Measurements from ENCODE around the gene PTPRO. TPM values are rescaled to one million over a fixed set of nuclear protein-coding genes. Genes with fewer than 3 reads are reported as not detected.

PTPRO gene
- polyA plus RNA-seq, 1 experiment: 0.23 TPM

DNA sequence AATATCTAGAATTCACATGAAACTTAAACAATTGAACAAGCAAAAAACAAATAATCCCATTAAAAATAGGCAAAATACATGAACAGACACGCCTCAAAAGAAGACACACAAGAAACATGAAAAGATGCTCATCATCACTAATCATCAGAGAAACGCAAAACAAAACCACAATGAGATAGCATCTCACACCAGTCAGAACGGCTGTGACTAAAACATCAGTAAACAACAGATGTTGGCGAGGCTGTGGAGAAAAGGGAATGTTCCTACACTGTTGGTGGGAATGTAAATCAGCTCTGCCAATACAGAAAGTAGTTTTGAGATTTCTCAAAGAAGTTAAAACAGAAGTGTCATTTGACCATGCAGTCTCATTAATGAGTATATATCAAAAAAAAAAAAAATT lies 121.3 kb downstream of the PTPRO start:
- DNase-seq (ENCODE audit: low read depth): no peak
- no peaks in the 10 kb centered on the region for H3K27me3 ChIP-seq (ENCODE audit: control insufficient read depth, insufficient read depth, low read length)
- H3K36me3 ChIP-seq (ENCODE audit: control insufficient read depth, insufficient read depth, low read length): no peaks in the 10 kb centered on the region
- ChIA-PET POLR2A (no interaction called here), CTCF (no interaction called here)
- TF ChIP-seq CTCF (IDR thresholded peaks at IDR 0.05; ENCODE audit: insufficient read depth, low read depth, low read length): no peak
- no peak overlapping the region for H3K4me3 ChIP-seq (ENCODE audit: low read depth, low read length)

DNA sequence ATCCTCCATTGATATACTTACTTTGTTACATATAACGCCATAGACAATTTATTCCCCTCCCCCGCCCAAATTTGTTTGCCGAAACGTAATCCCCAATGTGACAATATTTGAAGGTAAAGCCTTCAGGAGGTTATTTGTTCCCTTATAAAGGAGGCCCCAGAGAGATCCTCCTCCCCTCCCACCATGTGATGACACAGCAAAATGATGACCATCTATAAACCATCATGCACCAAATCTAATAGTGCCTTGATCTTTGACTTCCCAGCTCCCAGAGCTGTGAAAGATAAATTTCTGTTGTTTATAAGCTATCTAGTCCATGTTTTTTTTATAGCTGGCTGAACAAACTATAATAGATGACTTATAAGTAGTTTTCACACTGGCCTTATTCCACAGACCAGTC lies 122.2 kb downstream of the PTPRO start:
- ChIA-PET POLR2A (no interaction called here), CTCF (no interaction called here)
- no peaks in the 10 kb centered on the region for H3K27me3 ChIP-seq (ENCODE audit: control insufficient read depth, insufficient read depth, low read length)
- no peak overlapping the region for H3K4me3 ChIP-seq (ENCODE audit: low read depth, low read length)
- no peak for DNase-seq (ENCODE audit: low read depth)
- TF ChIP-seq CTCF (IDR thresholded peaks at IDR 0.05; ENCODE audit: insufficient read depth, low read depth, low read length): no peak
- no peaks in the 10 kb centered on the region for H3K36me3 ChIP-seq (ENCODE audit: control insufficient read depth, insufficient read depth, low read length)

DNA sequence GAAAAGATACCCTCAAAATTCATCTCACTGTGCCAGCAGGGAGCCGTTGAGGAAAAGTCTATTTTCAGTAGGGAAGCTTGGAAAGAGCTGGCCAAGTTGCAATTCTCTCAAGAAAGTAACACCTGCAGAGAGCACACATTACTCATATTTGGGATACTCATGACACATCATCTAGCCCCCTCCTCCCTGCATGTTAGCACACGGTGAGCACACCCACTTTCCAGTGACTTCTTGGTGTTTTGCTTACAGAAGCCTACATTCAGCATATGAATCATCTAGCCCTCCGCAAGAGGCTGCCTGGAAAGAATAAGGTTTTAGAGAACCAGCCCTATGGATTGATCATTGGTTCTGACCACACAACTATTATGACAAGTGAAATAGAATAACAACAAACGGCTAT lies 124.5 kb downstream of the PTPRO start:
- no peak for DNase-seq (ENCODE audit: low read depth)
- Histone ChIP-seq H3K4me3 (ENCODE audit: low read depth, low read length) (no peak overlapping the region), H3K27me3 (ENCODE audit: control insufficient read depth, insufficient read depth, low read length) (no peaks in the 10 kb centered on the region), H3K36me3 (ENCODE audit: control insufficient read depth, insufficient read depth, low read length) (no peaks in the 10 kb centered on the region)
- ChIA-PET POLR2A (no interaction called here), CTCF (no interaction called here)
- TF ChIP-seq CTCF (IDR thresholded peaks at IDR 0.05; ENCODE audit: insufficient read depth, low read depth, low read length): no peak

DNA sequence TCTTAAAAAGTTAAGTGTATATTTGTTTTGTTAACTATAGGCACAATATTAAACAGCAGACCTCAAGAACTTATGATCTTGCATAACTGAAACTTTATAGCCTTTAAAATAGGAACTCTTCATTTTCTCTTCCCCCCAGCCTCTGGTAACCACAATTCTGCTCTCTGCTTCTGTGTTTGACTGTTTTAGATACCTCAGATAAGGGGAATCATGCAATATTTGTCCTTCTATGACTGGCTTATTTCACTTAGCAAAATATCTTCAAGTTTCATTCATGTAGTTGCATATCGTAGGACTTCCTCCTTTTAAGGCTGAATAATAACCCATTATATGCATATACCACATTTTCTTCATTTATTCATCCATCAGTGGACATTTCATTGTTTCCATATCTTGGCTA lies 131.3 kb downstream of the PTPRO start:
- Histone ChIP-seq H3K27me3 (ENCODE audit: control insufficient read depth, insufficient read depth, low read length) (no peaks in the 10 kb centered on the region), H3K4me3 (ENCODE audit: low read depth, low read length) (no peak overlapping the region), H3K36me3 (ENCODE audit: control insufficient read depth, insufficient read depth, low read length) (no peaks in the 10 kb centered on the region)
- ChIA-PET CTCF (no interaction called here), POLR2A (no interaction called here)
- no peak for TF ChIP-seq CTCF (IDR thresholded peaks at IDR 0.05; ENCODE audit: insufficient read depth, low read depth, low read length)
- no peak for DNase-seq (ENCODE audit: low read depth)

DNA sequence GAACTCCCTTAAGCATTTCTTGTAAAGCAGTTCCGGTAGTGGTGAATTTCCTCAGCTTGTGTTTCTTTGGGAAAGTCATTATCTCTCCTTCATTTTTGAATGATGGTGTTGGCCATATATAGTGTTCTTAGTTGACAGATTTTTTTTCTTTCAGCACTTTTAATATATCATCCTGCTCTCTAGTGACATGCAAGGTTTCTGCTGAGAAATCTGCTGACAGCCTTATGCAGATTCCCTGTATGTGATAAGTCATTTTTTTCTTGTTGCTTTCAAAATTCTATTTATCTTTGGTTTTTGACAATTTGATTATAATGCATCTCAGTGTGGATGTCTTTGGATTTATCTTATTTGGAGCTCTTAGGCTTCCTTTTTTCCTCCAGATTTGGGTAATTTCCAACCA lies 135.7 kb downstream of the PTPRO start:
- ChIA-PET CTCF (no interaction called here), POLR2A (no interaction called here)
- no peaks in the 10 kb centered on the region for H3K27me3 ChIP-seq (ENCODE audit: control insufficient read depth, insufficient read depth, low read length)
- no peak overlapping the region for H3K4me3 ChIP-seq (ENCODE audit: low read depth, low read length)
- no peaks in the 10 kb centered on the region for H3K36me3 ChIP-seq (ENCODE audit: control insufficient read depth, insufficient read depth, low read length)
- DNase-seq (ENCODE audit: low read depth): no peak
- no peak for TF ChIP-seq CTCF (IDR thresholded peaks at IDR 0.05; ENCODE audit: insufficient read depth, low read depth, low read length)
